ENCODE data around the gene TMEM272.

DNA sequence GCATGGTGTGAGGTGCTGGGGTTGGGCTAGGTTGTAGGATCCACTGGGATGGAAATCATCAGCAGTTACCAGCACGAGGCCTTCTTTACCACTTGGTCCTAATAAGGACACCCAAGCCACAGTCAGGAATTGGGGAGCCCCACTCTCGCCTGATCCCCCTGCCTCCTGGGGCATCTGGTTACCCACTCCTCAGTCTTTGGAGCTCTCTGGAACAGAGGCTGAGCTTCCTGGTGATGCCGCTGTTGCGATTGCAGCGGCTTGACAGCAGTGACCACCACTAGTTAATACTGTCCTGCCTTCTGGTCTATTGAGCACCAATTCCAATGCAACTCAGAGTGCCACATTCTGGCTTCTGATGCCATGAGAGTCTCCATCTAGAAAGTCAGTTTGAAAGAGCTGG is 13.5 kb downstream of the TMEM272 start:
- TF ChIP-seq, protein P1, sequence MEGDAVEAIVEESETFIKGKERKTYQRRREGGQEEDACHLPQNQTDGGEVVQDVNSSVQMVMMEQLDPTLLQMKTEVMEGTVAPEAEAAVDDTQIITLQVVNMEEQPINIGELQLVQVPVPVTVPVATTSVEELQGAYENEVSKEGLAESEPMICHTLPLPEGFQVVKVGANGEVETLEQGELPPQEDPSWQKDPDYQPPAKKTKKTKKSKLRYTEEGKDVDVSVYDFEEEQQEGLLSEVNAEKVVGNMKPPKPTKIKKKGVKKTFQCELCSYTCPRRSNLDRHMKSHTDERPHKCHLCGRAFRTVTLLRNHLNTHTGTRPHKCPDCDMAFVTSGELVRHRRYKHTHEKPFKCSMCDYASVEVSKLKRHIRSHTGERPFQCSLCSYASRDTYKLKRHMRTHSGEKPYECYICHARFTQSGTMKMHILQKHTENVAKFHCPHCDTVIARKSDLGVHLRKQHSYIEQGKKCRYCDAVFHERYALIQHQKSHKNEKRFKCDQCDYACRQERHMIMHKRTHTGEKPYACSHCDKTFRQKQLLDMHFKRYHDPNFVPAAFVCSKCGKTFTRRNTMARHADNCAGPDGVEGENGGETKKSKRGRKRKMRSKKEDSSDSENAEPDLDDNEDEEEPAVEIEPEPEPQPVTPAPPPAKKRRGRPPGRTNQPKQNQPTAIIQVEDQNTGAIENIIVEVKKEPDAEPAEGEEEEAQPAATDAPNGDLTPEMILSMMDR (IDR thresholded peaks at IDR 0.05), result no peak
- no peak for TF ChIP-seq TCF7L2 (IDR thresholded peaks at IDR 0.05; ENCODE audit: low read depth, low read length)

Data from Panc1 (cell line).